GM18861 (cell line): ENCODE data around the gene MED27.

Experiments used
- ATAC-seq: cut with Tn5 transposase; IDR thresholded peaks from one replicate; pipeline ENCODE4 v1.9.1; 2021; ENCODE audit not compliant: unreplicated experiment

The MED27 gene

DNA sequence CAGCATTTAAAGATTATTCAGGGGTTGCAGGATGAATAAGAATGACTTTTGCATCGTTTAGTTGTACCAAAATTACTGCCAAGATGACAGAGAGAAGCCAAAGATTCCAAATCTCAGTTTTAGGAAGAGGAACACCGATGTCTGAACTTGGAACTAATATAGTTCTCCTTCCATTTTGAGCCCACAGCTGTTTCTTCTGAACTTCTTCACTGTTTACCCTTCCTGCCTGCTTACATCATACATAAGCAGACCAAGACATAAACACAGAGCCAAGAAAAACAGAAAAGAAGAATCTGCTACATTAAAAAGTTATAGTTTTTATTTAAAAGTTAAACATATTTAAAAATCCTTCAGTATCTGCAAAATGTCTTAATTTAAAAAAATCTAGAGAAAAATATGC is 192.8 kb downstream of the MED27 start:
- ATAC-seq, result no peak

DNA sequence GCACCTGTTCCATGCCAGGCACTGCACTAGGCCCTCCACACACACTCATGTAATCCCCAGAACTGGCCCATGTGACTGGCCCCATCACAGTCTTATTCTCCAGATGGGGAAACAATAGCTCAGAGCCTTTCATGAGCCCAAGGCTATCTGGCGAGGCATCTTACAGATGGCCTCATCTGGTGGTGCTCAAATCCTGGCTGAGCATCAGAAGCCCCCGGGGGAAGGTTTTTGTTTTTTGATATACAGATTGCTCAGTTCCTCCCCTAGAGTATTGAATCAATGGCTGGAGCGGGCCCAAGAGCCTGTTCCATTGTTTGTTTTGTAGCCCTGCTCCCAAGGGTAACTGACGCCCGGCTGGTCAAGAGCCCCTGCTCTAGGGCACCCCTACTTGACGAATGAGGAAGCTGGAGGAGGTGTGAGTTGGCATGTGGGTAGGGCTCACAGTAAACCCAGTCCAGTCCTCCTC is 194.5 kb downstream of the MED27 start:
- ATAC-seq, result no peak

GRCh38 chr9:131884222-131884621 is 195.4 kb downstream of the MED27 start:
- ATAC-seq, result no peak

GRCh38 chr9:131880833-131881583 is 198.7 kb downstream of the MED27 start:
- no peak for ATAC-seq

GRCh38 chr9:131879911-131880290 is 199.8 kb downstream of the MED27 start:
- no peak for ATAC-seq

DNA sequence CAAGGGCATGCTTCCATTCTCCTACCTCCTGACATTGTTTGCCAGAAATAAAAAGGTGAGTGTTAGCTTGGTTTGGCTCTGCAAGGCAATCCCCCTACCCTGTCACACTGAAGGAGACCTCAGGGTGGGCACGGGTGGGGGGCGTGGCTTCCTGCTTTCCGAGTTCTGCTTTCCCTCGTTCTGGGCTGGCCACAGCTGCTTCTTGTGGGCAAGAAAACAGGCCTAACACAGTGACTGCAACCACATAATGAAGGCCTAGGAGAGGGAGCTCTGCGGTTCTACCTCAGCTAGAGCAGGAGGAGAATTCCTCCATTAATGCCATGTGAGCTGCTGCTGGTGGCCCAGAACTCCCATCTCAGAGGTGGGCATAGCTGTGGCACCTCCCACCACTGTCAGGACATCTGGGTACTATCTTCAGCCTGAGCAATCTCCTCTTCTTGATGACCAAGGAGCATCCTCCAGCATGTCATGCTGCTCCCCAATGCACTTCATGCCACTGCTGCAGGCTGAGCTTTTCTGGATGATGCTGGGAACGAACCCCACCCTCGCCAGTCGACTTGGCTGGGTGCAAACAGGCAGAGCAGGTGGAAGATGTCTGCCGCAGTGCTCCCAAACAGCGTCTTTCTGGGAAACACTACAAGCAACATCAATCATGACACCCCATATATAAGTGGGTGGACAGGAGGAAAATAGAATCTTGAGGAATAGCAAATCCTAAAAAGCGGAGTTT is 200.3 kb downstream of the MED27 start:
- no peak for ATAC-seq

DNA sequence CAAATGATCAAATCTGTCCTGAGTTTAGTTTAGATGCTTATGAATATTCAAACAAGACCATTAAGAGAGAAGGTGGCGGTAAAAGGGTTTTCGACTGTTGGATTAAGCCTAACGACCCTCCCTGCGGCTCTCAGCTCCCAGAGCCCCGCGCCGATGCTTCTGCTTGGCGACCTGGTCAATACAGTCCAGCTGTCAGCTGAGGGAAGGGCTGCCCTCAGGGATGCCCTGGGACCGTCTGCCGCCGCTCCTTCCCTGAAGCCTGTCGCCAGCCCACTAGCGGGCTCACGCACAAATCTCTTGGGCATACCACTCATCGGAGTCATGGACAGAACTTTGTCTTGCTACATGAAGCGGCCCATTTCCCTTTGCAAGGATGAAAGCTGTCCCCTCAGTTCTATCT is 203.2 kb downstream of the MED27 start:
- ATAC-seq, result no peak

- no peak for ATAC-seq
Observed at GRCh38 chr9:131875828-131876485, 203.7 kb downstream of the MED27 start.

GRCh38 chr9:131874916-131875670 is 204.6 kb downstream of the MED27 start:
- no peak for ATAC-seq

DNA sequence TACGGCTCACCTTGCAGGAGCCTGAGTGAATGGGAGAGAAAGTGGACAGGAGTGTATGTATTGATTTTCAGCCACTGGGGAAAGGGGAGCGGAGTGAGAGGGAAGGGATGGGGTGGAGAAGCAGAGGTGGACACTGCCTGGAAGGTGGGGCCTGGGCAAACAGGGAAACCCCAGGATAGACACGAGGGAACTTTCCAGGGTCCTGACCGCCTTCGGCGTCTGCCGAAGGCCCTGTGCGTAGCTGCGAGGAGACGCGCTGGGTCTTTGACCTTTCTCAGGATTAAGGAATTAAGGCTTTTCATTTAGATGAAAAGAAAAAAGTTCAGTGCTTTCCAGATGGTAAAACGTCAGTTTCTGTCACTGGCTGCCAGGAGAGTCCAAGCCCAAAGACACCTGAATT is 205.2 kb downstream of the MED27 start:
- no peak for ATAC-seq

DNA sequence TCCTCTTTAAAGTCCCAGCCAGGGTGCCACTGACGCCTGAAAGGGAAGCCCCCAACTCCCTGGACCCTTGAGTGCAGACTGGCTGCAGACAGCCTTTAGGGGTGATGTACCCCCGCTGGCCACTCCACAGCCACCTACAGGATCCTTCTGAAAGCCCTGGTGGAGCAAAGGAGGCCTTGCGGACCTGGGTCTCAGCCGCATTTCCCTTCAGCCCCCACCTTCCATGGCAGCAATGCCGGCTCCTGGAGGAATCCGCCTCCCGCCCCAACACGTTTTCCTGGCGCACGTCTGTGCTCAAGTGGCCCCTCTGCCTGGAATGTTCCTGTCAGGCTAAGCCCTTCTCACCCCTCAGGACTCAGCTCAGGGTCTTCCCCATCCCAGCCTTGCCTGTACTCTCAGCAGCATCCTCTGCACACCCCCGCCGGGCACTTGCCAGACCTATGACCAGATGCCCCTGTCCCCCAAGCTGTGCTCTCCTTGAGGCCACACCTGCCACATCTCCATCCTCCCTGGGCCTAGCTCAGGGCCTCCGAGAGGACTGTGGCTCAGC is 205.7 kb downstream of the MED27 start:
- no peak for ATAC-seq

DNA sequence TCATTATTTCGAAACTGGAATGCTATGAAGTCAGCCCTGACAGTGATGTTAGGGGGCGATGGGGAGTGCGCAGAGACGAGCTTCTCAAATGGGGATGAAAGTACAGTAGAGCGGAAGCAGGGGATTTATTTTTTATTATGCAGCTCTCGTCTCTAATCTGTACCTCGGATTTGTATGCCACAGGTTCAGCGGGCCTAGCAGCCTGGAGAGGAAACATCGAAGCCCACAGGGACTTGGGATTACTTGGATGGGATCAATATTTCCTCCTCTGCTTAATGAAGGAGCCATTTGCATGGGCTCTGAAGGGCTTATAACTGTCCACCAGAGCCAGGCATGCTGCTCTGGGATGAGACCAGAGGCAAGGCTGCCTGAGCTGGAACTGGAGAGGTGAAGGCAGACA is 206.3 kb downstream of the MED27 start:
- no peak for ATAC-seq

GRCh38 chr9:131872702-131873101 is 207.0 kb downstream of the MED27 start:
- ATAC-seq, result no peak

DNA sequence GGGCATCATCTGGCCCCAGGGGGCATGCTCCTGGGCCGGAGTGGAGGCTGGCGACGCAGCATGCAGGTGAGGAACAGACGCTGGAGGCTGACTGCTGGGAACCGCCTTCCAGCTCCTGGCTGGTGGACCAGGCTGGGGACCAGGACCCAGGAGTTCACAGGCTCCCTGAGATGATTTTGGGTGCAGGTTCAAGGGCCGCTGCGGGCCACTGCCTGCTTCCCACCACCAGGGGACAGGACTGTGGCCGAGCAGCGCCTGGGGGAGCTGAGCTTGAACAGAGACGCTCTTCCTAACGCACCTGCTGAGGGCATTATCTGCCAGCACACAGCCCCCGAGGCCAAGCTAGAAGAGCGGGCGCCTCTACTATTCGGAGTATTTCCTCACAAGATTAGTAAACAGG is 207.7 kb downstream of the MED27 start:
- no peak for ATAC-seq

GRCh38 chr9:131870156-131870555 is 209.5 kb downstream of the MED27 start:
- ATAC-seq, result no peak

GRCh38 chr9:131869348-131869747 is 210.3 kb downstream of the MED27 start:
- ATAC-seq, result no peak

DNA sequence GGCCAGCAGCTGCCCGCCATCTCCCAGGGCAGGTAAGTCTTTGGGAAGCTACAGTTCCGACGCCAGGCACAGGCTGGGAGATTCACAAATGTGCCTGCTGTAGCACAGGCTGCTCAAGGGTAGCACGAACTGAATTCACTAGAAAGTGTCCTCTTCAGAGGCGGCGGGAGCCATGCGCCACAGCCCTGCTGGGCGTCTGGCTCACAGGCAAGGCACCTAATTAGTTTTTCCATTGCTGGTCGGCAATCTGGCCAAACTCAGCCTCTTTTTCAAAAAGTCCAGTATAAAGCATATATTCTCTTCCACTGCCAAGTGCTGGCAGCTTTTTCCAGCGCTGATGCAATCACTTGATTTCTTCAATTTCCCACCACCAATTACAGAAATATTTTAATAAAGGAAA is 210.9 kb downstream of the MED27 start:
- ATAC-seq, result no peak

DNA sequence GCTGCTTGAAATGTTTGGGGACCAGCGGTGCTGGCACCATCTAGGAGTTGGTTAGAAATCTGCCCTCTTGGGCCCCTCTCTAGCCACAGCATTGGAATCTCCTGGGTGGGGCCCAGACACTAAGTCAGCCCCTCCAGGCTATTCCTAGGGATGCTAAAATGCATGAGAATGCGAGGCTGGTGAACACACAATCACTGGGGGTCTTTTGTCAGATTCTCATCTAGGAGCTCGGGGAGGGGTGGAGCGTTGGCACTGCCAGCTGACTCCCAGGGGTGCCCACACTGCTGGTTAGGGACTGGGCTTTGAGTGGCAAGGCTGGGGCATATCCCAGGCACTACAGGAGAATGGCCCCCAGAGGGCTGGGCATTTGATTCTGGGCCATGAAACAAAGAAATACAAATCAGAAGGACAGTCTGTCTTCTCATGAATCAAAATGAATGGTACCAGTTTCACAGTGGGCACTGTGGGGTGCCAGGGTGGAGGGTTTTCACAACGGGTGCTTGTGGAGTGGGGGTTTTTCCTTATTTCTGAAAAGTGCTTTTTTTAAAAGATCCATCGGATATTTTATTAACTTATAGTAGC is 212.0 kb downstream of the MED27 start:
- no peak for ATAC-seq

DNA sequence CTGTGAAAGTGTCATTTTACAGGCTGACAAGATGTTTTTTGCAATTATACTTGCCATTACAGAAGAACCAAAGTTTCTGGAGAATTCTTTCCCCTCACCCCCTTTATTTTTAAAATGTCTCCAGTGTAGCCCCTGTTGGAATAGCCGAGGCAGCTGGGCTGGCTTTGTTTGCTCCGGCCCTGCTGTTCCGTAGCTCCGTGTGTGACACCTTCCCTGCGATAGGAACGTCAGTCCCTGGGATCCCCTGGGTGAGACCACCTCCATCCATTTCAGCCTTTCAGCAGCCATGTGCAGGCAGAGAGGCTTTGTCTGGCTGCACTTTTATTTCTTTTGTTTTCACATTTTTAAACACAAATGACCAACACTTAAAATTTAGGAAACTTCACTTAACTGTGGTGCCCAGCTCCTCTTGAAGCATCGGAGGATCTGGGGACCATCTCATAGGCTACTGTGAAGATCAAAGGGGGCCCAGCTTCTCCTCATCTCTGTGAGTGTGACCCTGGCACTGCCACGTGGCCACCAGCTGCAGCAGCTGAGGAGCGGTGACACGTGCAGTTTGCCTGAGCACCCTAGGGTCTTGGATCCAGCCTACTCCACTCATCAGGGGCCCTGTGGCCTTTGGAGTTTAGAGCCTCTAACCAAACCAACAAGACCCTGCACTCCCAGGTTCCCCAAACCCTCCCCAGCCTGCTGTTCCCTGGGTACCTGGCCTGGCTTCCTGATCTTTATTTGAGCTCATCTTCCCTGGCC is 214.0 kb downstream of the MED27 start:
- ATAC-seq, result no peak

GRCh38 chr9:131864531-131864930 is 215.1 kb downstream of the MED27 start:
- no peak for ATAC-seq
